Head of caudate nucleus (tissue), 42 donors: ENCODE measurements around the gene GRK7.

Experiments used
- DNase-seq, 42 donors: peaks; one replicate each; pipeline versions ENCODE4 v3.0.0 to v3.0.0-alpha.2; 2020 to 2021; ENCODE audit warnings: mixed read lengths in 7 of 42
- intact Hi-C: fragments of 100-400 bp; cut with DNase I; formaldehyde crosslinking; loops from one replicate; pipeline ENCODE4 v1.15.0; 2022

GRK7 gene

GRCh38 chr3:141763088-141763750 is at the start of gene GRK7:
GRK7 (plus strand) TSS chr3:141763408; CDS start chr3:141778285, 14,877 bp downstream.
- intact Hi-C loops = no loop called here
- no peak for DNase-seq

DNA sequence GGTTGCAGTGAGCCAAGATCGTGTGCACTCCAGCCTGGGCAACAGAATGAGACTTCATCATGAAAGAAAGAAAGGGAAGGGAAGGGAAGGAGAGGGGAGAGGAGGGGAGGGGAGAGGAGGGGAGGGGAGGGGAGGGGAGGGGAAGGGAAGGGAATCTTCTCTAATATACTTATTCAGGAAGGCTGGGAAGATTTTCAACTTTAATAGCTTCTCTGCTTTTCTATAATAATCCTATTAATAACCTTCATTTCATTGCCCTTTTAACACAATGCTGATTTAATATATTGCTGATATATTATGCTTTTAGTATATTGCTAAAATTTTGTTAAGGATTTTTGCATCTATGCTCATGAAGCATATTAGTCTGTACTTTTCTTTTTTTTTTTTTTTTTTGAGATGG is 48.5 kb upstream of the GRK7 start:
- intact Hi-C loops = no loop called here
- no peak for DNase-seq

- DNase-seq = no peak
- intact Hi-C loops = no loop called here
Observed at GRCh38 chr3:141722081-141722480, 41.1 kb upstream of the GRK7 start.

GRCh38 chr3:141722648-141723047 is 40.6 kb upstream of the GRK7 start:
- intact Hi-C loops = no loop called here
- no peak for DNase-seq

DNA sequence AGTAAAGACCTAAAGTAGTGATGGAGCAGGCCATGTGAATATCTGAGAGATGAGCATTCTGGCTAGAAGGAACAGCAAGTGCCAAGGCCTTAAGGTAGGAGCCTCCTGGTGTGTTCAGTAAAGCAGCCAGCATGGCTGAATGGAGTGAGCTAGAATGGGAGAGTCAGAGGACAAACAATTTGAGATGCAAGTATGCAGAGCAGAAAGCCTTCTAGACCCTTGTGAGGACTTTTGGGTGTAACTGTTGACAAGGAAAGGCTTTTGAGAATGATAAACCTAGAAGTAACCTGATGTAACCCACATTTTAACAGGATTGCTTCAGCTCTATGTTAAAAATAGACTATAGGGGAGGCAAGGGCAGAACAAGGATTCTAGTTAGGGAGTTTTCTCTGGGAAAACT is 40.0 kb upstream of the GRK7 start:
- intact Hi-C loops = no loop called here
- DNase-seq = no peak

DNA sequence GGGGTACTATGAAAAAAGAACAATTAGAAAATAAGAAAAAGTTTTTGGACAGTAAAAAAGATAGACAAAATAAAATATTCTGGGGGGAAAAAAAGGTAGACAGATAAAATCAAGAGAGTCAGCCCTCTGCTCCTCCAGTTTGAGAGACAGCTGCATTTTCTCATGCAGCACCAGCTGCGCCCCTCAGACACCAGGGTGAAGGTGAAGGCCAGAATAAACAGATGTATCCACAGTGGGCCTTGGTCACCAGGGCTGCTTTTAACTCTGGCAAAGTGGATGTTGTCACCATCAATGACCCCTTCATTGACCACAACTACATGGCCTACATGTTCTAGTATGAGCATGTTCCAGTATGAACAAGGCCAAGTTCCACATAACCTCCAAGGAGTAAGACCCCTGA is 39.0 kb upstream of the GRK7 start:
- intact Hi-C loops = no loop called here

GRCh38 chr3:141725036-141725435 is 38.2 kb upstream of the GRK7 start:
- DNase-seq = no peak
- intact Hi-C loops = no loop called here

More for the DNA sequence above, 39.0 kb upstream of the GRK7 start:
- DNase-seq = no peak

GRCh38 chr3:141726483-141726882 is 36.7 kb upstream of the GRK7 start:
- no peak for DNase-seq
- intact Hi-C loops = no loop called here

GRCh38 chr3:141728355-141728892 is 34.8 kb upstream of the GRK7 start:
- intact Hi-C loops = no loop called here
- DNase-seq = no peak

DNA sequence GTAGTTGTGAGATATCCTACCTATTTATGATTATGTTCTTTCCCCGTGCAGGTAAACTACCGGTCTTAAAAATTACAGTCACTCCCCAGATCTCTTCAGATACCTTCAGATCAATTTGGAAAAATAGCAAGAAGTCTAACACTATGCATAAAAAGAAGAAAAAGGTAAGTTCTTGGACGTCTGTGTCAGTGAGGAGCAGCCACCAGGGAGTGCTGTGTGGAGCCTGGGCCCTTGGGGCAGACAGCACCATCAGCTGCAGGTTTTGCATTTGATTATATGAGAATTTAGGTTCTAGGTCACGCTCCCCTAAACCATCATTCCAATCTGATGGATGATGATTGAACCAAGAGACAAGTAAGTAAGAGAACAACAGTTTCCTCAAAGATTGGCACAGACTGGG is 34.0 kb upstream of the GRK7 start:
- intact Hi-C loops = no loop called here
- no peak for DNase-seq

GRCh38 chr3:141735176-141735575 is 28.0 kb upstream of the GRK7 start:
- intact Hi-C loops = loop anchor here (10.0 kb wide), 1 partner anchor 250 kb away; the partner anchor contains the start of gene RASA2
- no peak for DNase-seq

DNA sequence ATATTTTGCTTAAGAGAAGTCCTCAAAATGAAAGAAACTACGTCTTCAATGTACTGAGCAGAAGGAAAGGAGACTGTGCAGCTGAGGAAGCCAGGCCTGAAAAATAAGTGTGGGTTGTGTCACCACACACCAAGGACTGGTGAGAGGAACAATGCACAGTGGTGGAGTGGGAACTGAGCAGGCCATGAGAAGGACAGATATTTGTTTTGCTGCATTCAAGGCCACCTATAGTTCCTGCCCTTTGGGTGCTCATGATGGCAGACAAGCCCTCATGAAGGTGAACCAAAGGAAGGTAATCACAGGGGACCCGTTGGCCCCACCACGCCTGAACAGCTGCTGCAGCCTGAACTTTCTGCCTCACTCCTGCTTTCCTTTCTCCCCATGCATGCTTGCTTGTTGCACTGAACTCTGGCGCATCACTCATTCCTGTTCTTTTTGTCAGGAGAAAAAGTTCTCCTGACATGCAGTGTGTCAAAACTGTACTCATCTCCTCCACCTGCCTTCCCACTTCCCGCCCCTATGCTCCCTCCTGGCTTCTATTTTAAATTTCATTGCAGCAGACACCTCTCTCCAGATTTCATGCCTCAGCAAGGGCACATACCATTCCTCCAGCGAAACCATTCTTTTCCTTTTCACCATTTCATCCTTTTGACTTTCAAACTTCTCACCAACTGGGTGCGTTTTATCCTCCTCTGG is 27.3 kb upstream of the GRK7 start:
- intact Hi-C loops = loop anchor here (10.0 kb wide), 1 partner anchor 251 kb away; the partner anchor contains the start of gene RASA2

GRCh38 chr3:141737093-141737492 is 26.1 kb upstream of the GRK7 start:
- intact Hi-C loops = loop anchor here (10.0 kb wide), 1 partner anchor 252 kb away; the partner anchor contains the start of gene RASA2
- DNase-seq = no peak

More for the DNA sequence above, 27.3 kb upstream of the GRK7 start:
- peak in 36 of 42 donors; percentile 10 to 83 (median 52) for DNase-seq

DNA sequence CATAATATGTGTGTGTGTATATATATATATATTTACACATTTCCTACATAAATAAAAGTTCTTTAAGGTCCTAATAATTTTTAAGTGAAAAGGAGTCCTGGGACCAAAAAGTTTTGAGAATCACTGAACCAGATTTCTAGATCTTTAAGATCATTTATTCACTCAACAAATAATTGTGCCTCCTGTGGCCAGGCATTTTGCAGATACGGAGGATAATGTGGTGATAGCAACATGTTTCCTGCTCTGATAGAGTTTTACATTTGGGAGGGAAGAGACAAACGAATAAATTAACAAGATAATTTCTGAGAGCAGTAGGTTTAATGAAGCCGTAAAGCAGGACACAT is 25.6 kb upstream of the GRK7 start:
- intact Hi-C loops = loop anchor here (2.0 to 10.0 kb wide), 2 partner anchors 139 to 253 kb away; partner anchors contain the start of genes ATP1B3 and RASA2
- DNase-seq = no peak

DNA sequence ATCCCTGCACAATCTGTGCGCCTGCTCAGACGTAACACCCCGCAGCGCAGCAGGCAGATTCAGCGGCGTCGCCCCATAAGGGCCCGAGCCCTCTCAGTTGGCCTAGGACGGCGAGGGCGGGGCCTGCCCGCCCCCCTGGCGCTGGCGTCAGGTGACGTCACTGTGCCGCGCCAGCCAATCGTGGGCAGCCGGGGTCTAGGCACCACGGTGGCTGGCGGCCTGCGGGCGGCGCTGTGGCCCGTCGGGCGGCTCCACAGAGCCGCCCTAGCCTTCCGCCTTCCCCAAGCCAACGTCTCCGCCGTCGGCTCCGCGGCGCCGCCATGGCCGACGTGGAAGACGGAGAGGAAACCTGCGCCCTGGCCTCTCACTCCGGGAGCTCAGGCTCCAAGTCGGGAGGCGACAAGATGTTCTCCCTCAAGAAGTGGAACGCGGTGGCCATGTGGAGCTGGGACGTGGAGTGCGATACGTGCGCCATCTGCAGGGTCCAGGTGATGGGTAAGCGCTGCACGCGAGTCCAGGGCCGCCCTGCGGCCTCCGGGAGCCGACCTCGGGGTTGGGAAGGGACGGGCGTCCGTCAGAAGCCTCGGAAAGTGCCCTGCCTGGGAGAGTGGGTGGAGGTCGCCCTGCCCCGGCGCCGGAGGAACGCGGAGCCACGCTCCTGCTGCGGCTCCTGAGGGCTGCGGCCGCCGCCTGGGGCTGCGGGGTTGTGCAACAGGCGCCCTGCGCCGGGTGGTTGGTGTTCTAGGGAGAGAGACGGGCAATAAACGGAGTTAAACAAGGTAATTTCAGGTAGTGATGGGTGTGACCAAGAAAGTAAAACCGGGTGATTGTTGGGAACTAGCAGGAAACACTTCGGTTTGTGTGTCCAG is 25.0 kb upstream of the GRK7 start, which contains the start of gene RNF7:
Gene RNF7 (plus strand): TSS at position 277 of the 869 bp plus-strand sequence. CDS start 44 bp downstream, at position 321.
- DNase-seq = peak; percentile 86 to 98 (median 96)
- intact Hi-C loops = loop anchor here (2.0 to 10.0 kb wide), 2 partner anchors 139 to 253 kb away; partner anchors contain the start of genes ATP1B3 and RASA2

- peak in 3 of 42 donors; percentile 13 to 41 (median 17) for DNase-seq
- intact Hi-C loops = loop anchor here (2.0 to 10.0 kb wide), 2 partner anchors 138 to 254 kb away; partner anchors contain the start of genes ATP1B3 and RASA2
Observed at GRCh38 chr3:141738891-141739363, 24.3 kb upstream of the GRK7 start.

GRCh38 chr3:141739731-141740130 is 23.5 kb upstream of the GRK7 start:
- no peak for DNase-seq
- intact Hi-C loops = loop anchor here (2.0 to 10.0 kb wide), 2 partner anchors 137 to 255 kb away; partner anchors contain the start of genes ATP1B3 and RASA2

- intact Hi-C loops = no loop called here
- no peak for DNase-seq
Observed at GRCh38 chr3:141740349-141740748, 22.9 kb upstream of the GRK7 start.

DNA sequence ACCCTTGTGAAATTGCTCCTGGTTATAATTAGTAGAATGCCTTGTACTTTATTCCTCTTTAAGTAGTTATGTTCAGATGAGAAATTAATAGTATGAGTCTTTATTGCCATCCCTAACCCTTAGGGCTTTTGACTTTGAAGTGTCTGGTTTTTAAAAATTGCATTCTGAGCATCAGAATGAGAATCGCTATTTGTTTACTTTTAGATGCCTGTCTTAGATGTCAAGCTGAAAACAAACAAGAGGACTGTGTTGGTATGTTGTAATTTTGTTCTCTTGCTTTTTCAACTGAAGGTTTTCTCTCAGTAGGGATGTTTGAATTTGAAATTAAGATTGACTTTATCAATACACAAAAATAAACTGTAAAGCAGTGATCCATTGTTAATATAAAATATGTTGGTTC is 19.9 kb upstream of the GRK7 start:
- DNase-seq = no peak
- intact Hi-C loops = no loop called here
